Loucy (cell line): ENCODE data around the gene GRIP2.

Experiments
- H2AFZ ChIP-seq: fragments of 200-600 bp; sonication (generic); 2 replicates; pipeline ENCODE4 v1.6.0; 2016; ENCODE audit warnings: antibody characterized with exemption, mild to moderate bottlenecking, low read length, moderate library complexity
- H3F3A ChIP-seq: fragments of 200-600 bp; 2 replicates; pipeline ENCODE4 v1.6.0; 2016; ENCODE audit warnings: antibody characterized with exemption, low read depth, mild to moderate bottlenecking
- H3K27me3 ChIP-seq: fragments of 200-600 bp; sonication (generic); 2 replicates; pipeline ENCODE4 v1.6.1; 2014; ENCODE audit warnings: low read length, mild to moderate bottlenecking; ENCODE audit not compliant: insufficient read depth, poor library complexity, severe bottlenecking
- H3K36me3 ChIP-seq: fragments of 200-600 bp; sonication (generic); 2 replicates; pipeline ENCODE4 v1.6.1; 2016; ENCODE audit warnings: low read length; ENCODE audit not compliant: insufficient read depth
- H3K4me1 ChIP-seq: fragments of 200-600 bp; sonication (generic); 2 replicates; pipeline ENCODE4 v1.5.1; 2014; ENCODE audit warnings: low read length, mild to moderate bottlenecking; ENCODE audit not compliant: insufficient read depth, poor library complexity, severe bottlenecking
- H3K4me2 ChIP-seq: fragments of 200-600 bp; sonication (generic); 2 replicates; pipeline ENCODE4 v1.6.0; 2014; ENCODE audit warnings: antibody characterized with exemption, low read length, low read depth, mild to moderate bottlenecking; ENCODE audit not compliant: poor library complexity, severe bottlenecking
- H3K4me3 ChIP-seq: fragments of 200-600 bp; sonication (generic); 2 replicates; pipeline ENCODE4 v1.5.1; 2014; ENCODE audit warnings: low read length, mild to moderate bottlenecking, mixed read lengths; ENCODE audit not compliant: poor library complexity, severe bottlenecking
- H3K79me2 ChIP-seq: fragments of 200-600 bp; sonication (generic); 2 replicates; pipeline ENCODE4 v1.6.1; 2014; ENCODE audit warnings: low read length; ENCODE audit not compliant: insufficient read depth
- H3K9ac ChIP-seq: fragments of 200-600 bp; sonication (generic); 2 replicates; pipeline ENCODE4 v1.6.0; 2014; ENCODE audit warnings: mild to moderate bottlenecking, low read depth, low read length, moderate library complexity; ENCODE audit not compliant: poor library complexity, severe bottlenecking
- H3K9me2 ChIP-seq: fragments of 200-600 bp; sonication (generic); replicated peaks from 2 replicates; pipeline ENCODE4 v1.6.1; 2016; ENCODE audit warnings: low read depth, low read length, mixed read lengths
- H3K9me3 ChIP-seq: fragments of 200-600 bp; sonication (generic); 2 replicates; pipeline ENCODE4 v1.6.1; 2014; ENCODE audit warnings: mild to moderate bottlenecking, antibody characterized with exemption, low read length, low read depth; ENCODE audit not compliant: insufficient read depth
- H4K20me1 ChIP-seq: fragments of 200-600 bp; sonication (generic); 2 replicates; pipeline ENCODE4 v1.6.0; 2014; ENCODE audit warnings: antibody characterized with exemption, low read length, mild to moderate bottlenecking; ENCODE audit not compliant: insufficient read depth, poor library complexity, severe bottlenecking
- EZH2phosphoT487 ChIP-seq: fragments of 200-600 bp; IDR thresholded peaks from 2 replicates; pipeline ENCODE4 v1.6.1; 2018; ENCODE audit warnings: antibody characterized with exemption, mild to moderate bottlenecking, moderate library complexity, borderline replicate concordance
- TF ChIP-seq, protein P1 (sequence below): fragments of 200-600 bp; sonication (generic); conservative IDR thresholded peaks from 2 replicates; pipeline ENCODE4 v1.5.1; 2014; ENCODE audit warnings: mild to moderate bottlenecking, antibody characterized with exemption, low read length

The GRIP2 gene

DNA sequence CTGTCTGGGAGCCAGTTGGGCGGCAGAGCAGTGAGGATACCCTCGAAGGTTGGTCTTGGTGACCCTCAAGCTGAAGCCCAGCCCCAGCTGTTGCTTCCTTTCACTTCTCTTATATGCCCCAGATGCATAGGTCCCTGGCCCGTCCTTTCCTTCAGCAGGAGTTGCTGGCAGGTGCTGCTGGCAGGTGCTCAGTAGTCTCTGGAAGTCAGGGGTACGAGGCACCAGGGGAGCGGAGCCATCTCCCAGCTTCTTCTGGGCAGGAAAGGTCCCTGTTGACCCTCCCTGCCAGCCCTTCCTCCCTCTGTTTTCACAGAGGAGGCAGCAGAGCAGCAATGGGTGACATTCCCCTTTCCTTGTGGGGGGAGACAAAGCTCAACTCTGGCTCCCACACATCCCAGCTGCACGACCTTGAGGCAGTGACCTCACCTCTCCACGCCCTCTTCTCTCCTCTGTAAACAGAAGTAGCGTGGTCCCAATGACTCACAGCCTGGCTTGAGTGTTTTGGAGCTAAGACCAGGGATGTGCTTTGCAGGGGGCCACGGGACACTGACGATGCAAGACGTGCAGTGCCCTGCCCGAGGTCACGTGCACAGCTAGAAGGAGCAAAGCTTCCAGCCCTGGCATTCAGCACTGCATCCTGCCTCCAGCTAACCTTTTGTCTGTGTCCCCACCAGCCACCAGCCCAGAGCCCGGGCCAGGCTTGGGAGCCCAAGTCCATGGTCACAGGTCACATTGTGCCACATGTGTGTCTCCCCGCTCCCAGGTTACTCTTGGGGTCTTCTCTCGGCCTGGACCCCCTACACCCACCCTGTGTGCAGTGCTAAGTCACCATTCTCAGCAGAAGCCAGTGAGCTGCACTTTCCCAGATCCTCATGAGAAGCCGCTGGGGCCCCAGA is 88.0 kb downstream of the GRIP2 start:
- Histone ChIP-seq H3F3A (no peaks in the 10 kb centered on the region), H3K9me2 (no peaks in the 10 kb centered on the region), H3K36me3 (peaks cover 81% of the 10 kb centered on the region), H3K9me3 (no peaks in the 10 kb centered on the region), H3K27me3 (no peaks in the 10 kb centered on the region), H3K9ac (no peak overlapping the region), H3K79me2 (no peaks in the 10 kb centered on the region), H4K20me1 (no peaks in the 10 kb centered on the region), H3K4me3 (no peak overlapping the region), H2AFZ (no peak overlapping the region), H3K4me1 (no peaks in the 10 kb centered on the region), H3K4me2 (no peak overlapping the region)
- TF ChIP-seq, protein P1, sequence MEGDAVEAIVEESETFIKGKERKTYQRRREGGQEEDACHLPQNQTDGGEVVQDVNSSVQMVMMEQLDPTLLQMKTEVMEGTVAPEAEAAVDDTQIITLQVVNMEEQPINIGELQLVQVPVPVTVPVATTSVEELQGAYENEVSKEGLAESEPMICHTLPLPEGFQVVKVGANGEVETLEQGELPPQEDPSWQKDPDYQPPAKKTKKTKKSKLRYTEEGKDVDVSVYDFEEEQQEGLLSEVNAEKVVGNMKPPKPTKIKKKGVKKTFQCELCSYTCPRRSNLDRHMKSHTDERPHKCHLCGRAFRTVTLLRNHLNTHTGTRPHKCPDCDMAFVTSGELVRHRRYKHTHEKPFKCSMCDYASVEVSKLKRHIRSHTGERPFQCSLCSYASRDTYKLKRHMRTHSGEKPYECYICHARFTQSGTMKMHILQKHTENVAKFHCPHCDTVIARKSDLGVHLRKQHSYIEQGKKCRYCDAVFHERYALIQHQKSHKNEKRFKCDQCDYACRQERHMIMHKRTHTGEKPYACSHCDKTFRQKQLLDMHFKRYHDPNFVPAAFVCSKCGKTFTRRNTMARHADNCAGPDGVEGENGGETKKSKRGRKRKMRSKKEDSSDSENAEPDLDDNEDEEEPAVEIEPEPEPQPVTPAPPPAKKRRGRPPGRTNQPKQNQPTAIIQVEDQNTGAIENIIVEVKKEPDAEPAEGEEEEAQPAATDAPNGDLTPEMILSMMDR = no peak
- TF ChIP-seq EZH2phosphoT487 = no peak

GRCh38 chr3:14450922-14451606 is 89.1 kb downstream of the GRIP2 start:
- Histone ChIP-seq H3K79me2 (no peaks in the 10 kb centered on the region), H3K27me3 (no peaks in the 10 kb centered on the region), H3K9me3 (no peaks in the 10 kb centered on the region), H3K9me2 (no peaks in the 10 kb centered on the region), H2AFZ (no peak overlapping the region), H3K36me3 (peaks cover 82% of the 10 kb centered on the region), H4K20me1 (no peaks in the 10 kb centered on the region), H3K9ac (no peak overlapping the region), H3F3A (no peaks in the 10 kb centered on the region), H3K4me2 (no peak overlapping the region), H3K4me3 (no peak overlapping the region), H3K4me1 (no peaks in the 10 kb centered on the region)
- TF ChIP-seq EZH2phosphoT487 = no peak
- TF ChIP-seq, protein P1 = no peak

DNA sequence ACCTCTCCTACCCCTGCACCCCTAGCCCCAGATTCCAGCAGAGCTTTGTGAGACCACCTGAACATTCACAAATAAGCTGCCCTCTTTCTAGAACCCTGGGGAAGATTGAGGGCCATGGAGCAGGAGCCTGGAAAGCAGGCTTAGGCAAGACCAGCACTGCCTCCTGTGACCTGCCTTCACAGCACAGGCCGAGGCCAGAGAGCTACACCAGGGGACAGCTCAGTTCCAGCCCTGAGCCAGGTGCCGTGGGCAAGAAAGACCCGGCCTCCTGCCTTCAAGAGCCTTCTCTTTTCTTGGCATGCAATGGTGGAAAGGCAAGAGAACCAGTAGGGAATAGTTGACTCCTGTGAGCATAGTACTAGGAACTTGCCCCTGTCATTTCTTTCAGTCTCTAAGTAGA is 89.6 kb downstream of the GRIP2 start:
- Histone ChIP-seq H3K9me3 (no peaks in the 10 kb centered on the region), H3K27me3 (no peaks in the 10 kb centered on the region), H3F3A (no peaks in the 10 kb centered on the region), H3K4me2 (no peak overlapping the region), H4K20me1 (no peaks in the 10 kb centered on the region), H3K9ac (no peak overlapping the region), H2AFZ (no peak overlapping the region), H3K79me2 (no peaks in the 10 kb centered on the region), H3K9me2 (no peaks in the 10 kb centered on the region), H3K36me3 (peaks cover 82% of the 10 kb centered on the region), H3K4me3 (no peak overlapping the region), H3K4me1 (no peaks in the 10 kb centered on the region)
- TF ChIP-seq EZH2phosphoT487 = no peak
- TF ChIP-seq, protein P1 = no peak
